ENCODE data around the gene ACOXL. TPM values are rescaled to one million over a fixed set of nuclear protein-coding genes. Genes with fewer than 3 reads are reported as not detected.

Gene ACOXL
- total and polyA plus RNA-seq, 2 experiments from 2014 or later, result not detected

DNA sequence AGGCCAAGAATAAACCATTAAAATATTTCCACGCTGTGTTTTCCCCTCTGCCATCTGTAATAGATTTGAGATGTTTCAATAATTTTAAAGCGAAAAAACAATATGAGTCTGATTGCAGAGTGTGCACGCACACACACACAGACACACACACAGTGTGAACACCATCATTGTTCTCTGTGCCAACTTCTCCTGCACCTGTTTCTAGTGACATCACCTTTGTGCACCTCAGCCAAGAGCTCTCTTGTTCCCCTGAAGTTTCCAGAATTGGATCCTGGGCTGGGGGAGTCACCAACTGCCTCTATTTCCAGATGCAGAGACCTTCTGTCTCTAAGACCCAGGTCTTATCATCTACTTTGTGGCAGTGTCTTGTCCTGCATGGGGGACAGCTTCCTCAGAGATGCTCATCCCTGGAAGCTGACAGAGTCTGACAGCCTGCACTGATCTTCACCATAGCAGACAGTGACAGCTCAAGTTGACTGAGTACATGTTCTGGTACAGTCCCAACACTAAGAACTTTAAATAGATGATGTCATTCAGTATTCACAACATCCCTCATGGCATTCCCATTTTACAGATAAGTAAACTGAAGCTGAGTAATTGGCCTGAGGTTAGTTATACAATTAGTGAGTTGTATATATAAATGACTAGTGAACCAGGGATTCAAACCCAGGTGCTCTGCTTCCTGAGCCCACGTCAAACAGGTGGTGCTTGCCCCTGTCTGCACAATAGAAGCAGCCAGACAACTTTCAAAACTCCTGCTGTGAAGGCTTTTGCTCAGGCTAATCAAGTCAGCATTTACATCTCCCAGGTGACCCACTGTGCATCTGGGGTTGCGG is 39.4 kb downstream of the ACOXL start:
- Histone ChIP-seq H3K27me3 (replicated peaks; ENCODE audit: insufficient read depth) (peaks cover 75% of the 10 kb centered on the region), H3F3A (ENCODE audit: insufficient read depth) (peaks cover 3% of the 10 kb centered on the region; the same call in 1 of the 2 replicates), H3K79me2 (ENCODE audit: insufficient read depth) (no peaks in the 10 kb centered on the region), H3K9me3 (ENCODE audit: low read depth) (no peaks in the 10 kb centered on the region), H3K4me2 (ENCODE audit: unreplicated experiment) (no peak overlapping the region), H3K9ac (no peak overlapping the region), H2AFZ (no peak overlapping the region), H3K4me3 (no peak overlapping the region), H3K36me3 (ENCODE audit: low read depth) (no peaks in the 10 kb centered on the region), H3K4me1 (ENCODE audit: insufficient read depth) (no peaks in the 10 kb centered on the region), H4K20me1 (ENCODE audit: insufficient read depth) (no peaks in the 10 kb centered on the region), H3K9me2 (ENCODE audit: insufficient read depth) (no peaks in the 10 kb centered on the region), H3K27ac (no peak overlapping the region)
- TF ChIP-seq EZH2phosphoT487 (IDR thresholded peaks at IDR 0.05; ENCODE audit: insufficient read depth, low read depth) (no peak), EZH2 (IDR thresholded peaks at IDR 0.05; ENCODE audit: insufficient read depth, poor library complexity, severe bottlenecking) (no peak)
- DNase-seq, result no peak
- in situ Hi-C loops (cut with MboI), result no loop called here
- WGBS, 2 experiments (ENCODE audit: low coverage in 1 of 2, low lambda C conversion rate in 2 of 2, missing lambda C conversion rate in 2 of 2), result 18 to 23% methylated on average over 5 of the region's 5 CpGs

- H3K36me3 ChIP-seq (ENCODE audit: low read depth), result no peaks in the 10 kb centered on the region
- no peak overlapping the region for H3K9ac ChIP-seq
- no peaks in the 10 kb centered on the region for H3K9me2 ChIP-seq (ENCODE audit: insufficient read depth)
- no peak overlapping the region for H3K4me3 ChIP-seq
- no peaks in the 10 kb centered on the region for H3K79me2 ChIP-seq (ENCODE audit: insufficient read depth)
- H3K27ac ChIP-seq, result no peak overlapping the region
- no peak overlapping the region for H2AFZ ChIP-seq
- peaks cover 75% of the 10 kb centered on the region for H3K27me3 ChIP-seq (replicated peaks; ENCODE audit: insufficient read depth)
- no peak overlapping the region for H3K4me2 ChIP-seq (ENCODE audit: unreplicated experiment)
- 28 to 31% methylated on average over 6 of the region's 6 CpGs for WGBS, 2 experiments (ENCODE audit: low coverage in 1 of 2, low lambda C conversion rate in 2 of 2, missing lambda C conversion rate in 2 of 2)
- DNase-seq, result no peak
- peaks cover 3% of the 10 kb centered on the region; the same call in 1 of the 2 replicates for H3F3A ChIP-seq (ENCODE audit: insufficient read depth)
- H3K9me3 ChIP-seq (ENCODE audit: low read depth), result no peaks in the 10 kb centered on the region
- H4K20me1 ChIP-seq (ENCODE audit: insufficient read depth), result no peaks in the 10 kb centered on the region
- in situ Hi-C loops (cut with MboI), result no loop called here
- TF ChIP-seq EZH2phosphoT487 (IDR thresholded peaks at IDR 0.05; ENCODE audit: insufficient read depth, low read depth) (no peak), EZH2 (IDR thresholded peaks at IDR 0.05; ENCODE audit: insufficient read depth, poor library complexity, severe bottlenecking) (no peak)
- H3K4me1 ChIP-seq (ENCODE audit: insufficient read depth), result no peaks in the 10 kb centered on the region
Measured at GRCh38 chr2:110772383-110772755, 40.0 kb downstream of the ACOXL start.

GRCh38 chr2:110773401-110773921 is 41.1 kb downstream of the ACOXL start:
- peaks cover 3% of the 10 kb centered on the region; the same call in 1 of the 2 replicates for H3F3A ChIP-seq (ENCODE audit: insufficient read depth)
- no peak for DNase-seq
- H3K9me3 ChIP-seq (ENCODE audit: low read depth), result no peaks in the 10 kb centered on the region
- no peaks in the 10 kb centered on the region for H4K20me1 ChIP-seq (ENCODE audit: insufficient read depth)
- H3K36me3 ChIP-seq (ENCODE audit: low read depth), result no peaks in the 10 kb centered on the region
- H3K4me2 ChIP-seq (ENCODE audit: unreplicated experiment), result no peak overlapping the region
- WGBS, 2 experiments (ENCODE audit: low coverage in 1 of 2, low lambda C conversion rate in 2 of 2, missing lambda C conversion rate in 2 of 2), result 1 to 2% methylated on average over 6 of the region's 6 CpGs
- H2AFZ ChIP-seq, result no peak overlapping the region
- no peaks in the 10 kb centered on the region for H3K9me2 ChIP-seq (ENCODE audit: insufficient read depth)
- in situ Hi-C loops (cut with MboI), result no loop called here
- no peaks in the 10 kb centered on the region for H3K79me2 ChIP-seq (ENCODE audit: insufficient read depth)
- H3K4me1 ChIP-seq (ENCODE audit: insufficient read depth), result no peaks in the 10 kb centered on the region
- H3K27me3 ChIP-seq (replicated peaks; ENCODE audit: insufficient read depth), result peaks cover 81% of the 10 kb centered on the region
- H3K9ac ChIP-seq, result no peak overlapping the region
- H3K27ac ChIP-seq, result no peak overlapping the region
- no peak for TF ChIP-seq EZH2phosphoT487 (IDR thresholded peaks at IDR 0.05; ENCODE audit: insufficient read depth, low read depth)
- no peak for TF ChIP-seq EZH2 (IDR thresholded peaks at IDR 0.05; ENCODE audit: insufficient read depth, poor library complexity, severe bottlenecking)
- H3K4me3 ChIP-seq, result no peak overlapping the region

DNA sequence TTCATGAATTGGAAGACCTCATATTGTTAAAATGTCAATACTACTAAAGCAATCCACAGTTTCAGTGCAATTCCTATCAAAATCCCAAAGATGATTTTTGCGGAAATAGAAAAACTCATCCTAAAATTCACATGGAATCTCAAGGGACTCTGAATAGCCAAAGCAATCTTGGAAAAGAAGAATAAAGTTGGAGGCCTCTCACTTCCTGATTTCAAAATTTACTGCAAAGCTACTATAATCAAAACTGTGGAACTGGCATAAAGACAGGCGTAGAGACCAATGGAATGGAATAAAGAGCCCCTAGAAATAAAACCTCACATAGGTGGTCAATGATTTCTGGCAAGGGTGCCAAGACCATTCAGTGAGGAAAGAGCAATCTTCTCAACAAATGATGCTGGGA is 42.3 kb downstream of the ACOXL start:
- Histone ChIP-seq H3K79me2 (ENCODE audit: insufficient read depth) (no peaks in the 10 kb centered on the region), H3K4me3 (no peak overlapping the region), H3K4me1 (ENCODE audit: insufficient read depth) (no peaks in the 10 kb centered on the region), H3K4me2 (ENCODE audit: unreplicated experiment) (no peak overlapping the region), H4K20me1 (ENCODE audit: insufficient read depth) (no peaks in the 10 kb centered on the region), H3K36me3 (ENCODE audit: low read depth) (no peaks in the 10 kb centered on the region), H3K9me3 (ENCODE audit: low read depth) (no peaks in the 10 kb centered on the region), H3F3A (ENCODE audit: insufficient read depth) (peaks cover 3% of the 10 kb centered on the region; the same call in 1 of the 2 replicates), H3K9ac (no peak overlapping the region), H3K27ac (no peak overlapping the region), H2AFZ (no peak overlapping the region), H3K9me2 (ENCODE audit: insufficient read depth) (no peaks in the 10 kb centered on the region), H3K27me3 (replicated peaks; ENCODE audit: insufficient read depth) (peaks cover 82% of the 10 kb centered on the region)
- no peak for DNase-seq
- WGBS, 2 experiments (ENCODE audit: low coverage in 1 of 2, low lambda C conversion rate in 2 of 2, missing lambda C conversion rate in 2 of 2), result 14 to 15% methylated on average over 2 of the region's 2 CpGs
- in situ Hi-C loops (cut with MboI), result no loop called here
- no peak for TF ChIP-seq EZH2phosphoT487 (IDR thresholded peaks at IDR 0.05; ENCODE audit: insufficient read depth, low read depth)
- TF ChIP-seq EZH2 (IDR thresholded peaks at IDR 0.05; ENCODE audit: insufficient read depth, poor library complexity, severe bottlenecking), result no peak
